Mucosa of stomach (tissue), 1 donor: Measurements from ENCODE around the gene CDC42BPB.

ENCODE experiments used
- H3K27me3 ChIP-seq: one replicate; pipeline ENCODE4 v1.7.0; 2013; ENCODE audit warnings: mild to moderate bottlenecking, low read length; ENCODE audit not compliant: control insufficient read depth, insufficient read depth
- H3K36me3 ChIP-seq: one replicate; pipeline ENCODE4 v1.7.0; 2013; ENCODE audit warnings: low read length; ENCODE audit not compliant: control insufficient read depth, insufficient read depth
- H3K4me1 ChIP-seq: one replicate; pipeline ENCODE4 v1.7.0; 2013; ENCODE audit warnings: mild to moderate bottlenecking, low read length; ENCODE audit not compliant: control insufficient read depth, insufficient read depth
- H3K4me3 ChIP-seq: one replicate; pipeline ENCODE4 v1.7.0; 2013; ENCODE audit warnings: low read length
- H3K9ac ChIP-seq: one replicate; pipeline ENCODE4 v1.7.0; 2013; ENCODE audit warnings: mild to moderate bottlenecking, low read length, moderate library complexity
- H3K9me3 ChIP-seq: one replicate; pipeline ENCODE4 v1.7.0; 2013; ENCODE audit warnings: mild to moderate bottlenecking, low read length, moderate library complexity; ENCODE audit not compliant: control insufficient read depth
- donor health status: Pancreatic carcinoma.

CDC42BPB gene

DNA sequence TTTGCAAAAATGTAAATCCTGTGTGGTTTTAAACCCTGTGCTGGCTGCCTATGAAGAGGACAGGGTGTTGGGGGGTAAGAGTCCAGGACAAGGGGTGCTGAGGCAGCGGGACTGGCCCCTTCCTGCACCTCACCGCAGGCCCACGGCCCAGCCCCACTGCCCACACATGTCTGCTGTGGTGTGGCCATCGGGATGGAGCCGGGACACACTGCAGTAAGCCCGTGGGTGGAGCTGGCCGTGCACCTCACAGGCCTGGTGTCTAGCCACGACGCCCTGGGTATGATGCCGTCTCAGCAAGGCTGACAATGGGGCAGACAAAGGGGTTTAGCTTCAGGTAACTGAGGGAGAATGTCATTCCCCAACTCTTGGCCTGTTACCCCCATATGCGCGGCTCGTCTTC, 115.3 kb downstream of the CDC42BPB start:
- Histone ChIP-seq H3K4me3 (no peak overlapping the region), H3K36me3 (peaks cover 16% of the 10 kb centered on the region), H3K4me1 (peaks cover 11% of the 10 kb centered on the region)

GRCh38 chr14:102941419-102942011, 115.8 kb downstream of the CDC42BPB start:
- no peak overlapping the region for H3K9ac ChIP-seq
- no peaks in the 10 kb centered on the region for H3K27me3 ChIP-seq
- H3K4me3 ChIP-seq = no peak overlapping the region
- H3K36me3 ChIP-seq = peaks cover 14% of the 10 kb centered on the region
- no peaks in the 10 kb centered on the region for H3K9me3 ChIP-seq
- peaks cover 11% of the 10 kb centered on the region for H3K4me1 ChIP-seq

More for the DNA sequence above, 115.3 kb downstream of the CDC42BPB start:
- H3K9me3 ChIP-seq = no peaks in the 10 kb centered on the region
- no peak overlapping the region for H3K9ac ChIP-seq
- H3K27me3 ChIP-seq = no peaks in the 10 kb centered on the region

GRCh38 chr14:102940729-102941362, 116.5 kb downstream of the CDC42BPB start:
- Histone ChIP-seq H3K4me3 (no peak overlapping the region), H3K9me3 (no peaks in the 10 kb centered on the region), H3K4me1 (peaks cover 11% of the 10 kb centered on the region), H3K27me3 (no peaks in the 10 kb centered on the region), H3K36me3 (peaks cover 14% of the 10 kb centered on the region), H3K9ac (no peak overlapping the region)

DNA sequence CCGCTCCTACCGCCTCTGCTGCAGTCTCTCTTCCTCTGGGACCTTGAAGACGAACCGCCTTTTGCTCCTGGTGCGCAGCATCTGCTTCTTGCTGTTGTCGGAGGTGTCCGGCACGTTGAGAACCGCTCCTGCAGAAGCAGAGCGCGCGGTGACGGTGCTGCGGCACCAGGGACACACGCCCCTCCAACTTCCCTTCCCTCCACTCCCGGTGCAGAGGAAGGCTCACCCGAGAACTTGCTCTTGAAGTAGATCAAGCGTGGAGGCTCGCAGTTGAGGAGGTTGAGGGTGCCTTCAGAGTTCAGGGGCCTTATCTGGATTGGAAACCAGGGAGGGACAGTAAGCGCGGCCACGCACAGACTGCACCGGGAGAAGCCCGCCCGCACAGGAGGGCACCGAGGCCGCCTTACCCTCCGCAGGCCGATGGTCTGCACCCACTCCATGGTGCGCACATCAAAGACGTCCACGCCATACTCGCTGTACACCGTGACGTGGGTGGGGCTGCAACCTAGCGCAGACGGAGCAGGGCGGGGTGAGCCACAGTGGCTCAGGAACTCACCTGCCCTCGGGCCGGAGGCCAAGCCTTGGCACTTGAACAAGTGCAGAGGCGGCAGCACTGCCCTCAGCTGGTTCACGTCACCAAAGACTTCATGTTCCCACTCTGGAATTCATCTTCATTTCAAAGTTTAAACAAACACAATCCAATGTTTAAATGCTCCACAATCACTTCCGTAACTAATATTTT, 117.4 kb downstream of the CDC42BPB start:
- no peak overlapping the region for H3K4me3 ChIP-seq
- no peaks in the 10 kb centered on the region for H3K27me3 ChIP-seq
- no peaks in the 10 kb centered on the region for H3K9me3 ChIP-seq
- peaks cover 6% of the 10 kb centered on the region for H3K36me3 ChIP-seq
- H3K9ac ChIP-seq = no peak overlapping the region
- peaks cover 11% of the 10 kb centered on the region for H3K4me1 ChIP-seq

DNA sequence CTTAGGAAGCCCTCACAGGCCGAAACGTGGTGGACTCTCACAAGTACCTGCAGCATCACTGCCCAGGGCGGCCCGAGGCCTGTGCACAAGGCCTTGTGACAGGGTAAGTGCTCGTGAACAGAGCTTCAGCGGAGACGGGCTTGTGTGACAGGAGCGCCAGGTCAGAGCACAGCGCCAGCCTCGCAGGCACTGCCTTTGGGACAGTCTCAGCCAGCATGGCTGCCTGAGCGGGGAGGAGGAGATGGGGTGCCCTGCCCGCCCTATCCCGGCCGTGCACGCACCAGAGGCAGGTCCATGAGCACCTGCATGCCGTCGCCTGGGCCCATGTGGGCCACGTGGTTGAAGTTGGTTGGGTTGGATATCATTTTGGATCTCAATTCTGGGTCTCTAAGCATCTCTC, 118.0 kb downstream of the CDC42BPB start:
- Histone ChIP-seq H3K9ac (no peak overlapping the region), H3K4me3 (no peak overlapping the region), H3K27me3 (no peaks in the 10 kb centered on the region), H3K36me3 (peaks cover 5% of the 10 kb centered on the region), H3K4me1 (peaks cover 11% of the 10 kb centered on the region), H3K9me3 (no peaks in the 10 kb centered on the region)

GRCh38 chr14:102938191-102938590, 119.2 kb downstream of the CDC42BPB start:
- Histone ChIP-seq H3K36me3 (peaks cover 5% of the 10 kb centered on the region), H3K9ac (no peak overlapping the region), H3K4me3 (no peak overlapping the region), H3K4me1 (peaks cover 11% of the 10 kb centered on the region), H3K9me3 (no peaks in the 10 kb centered on the region), H3K27me3 (no peaks in the 10 kb centered on the region)

DNA sequence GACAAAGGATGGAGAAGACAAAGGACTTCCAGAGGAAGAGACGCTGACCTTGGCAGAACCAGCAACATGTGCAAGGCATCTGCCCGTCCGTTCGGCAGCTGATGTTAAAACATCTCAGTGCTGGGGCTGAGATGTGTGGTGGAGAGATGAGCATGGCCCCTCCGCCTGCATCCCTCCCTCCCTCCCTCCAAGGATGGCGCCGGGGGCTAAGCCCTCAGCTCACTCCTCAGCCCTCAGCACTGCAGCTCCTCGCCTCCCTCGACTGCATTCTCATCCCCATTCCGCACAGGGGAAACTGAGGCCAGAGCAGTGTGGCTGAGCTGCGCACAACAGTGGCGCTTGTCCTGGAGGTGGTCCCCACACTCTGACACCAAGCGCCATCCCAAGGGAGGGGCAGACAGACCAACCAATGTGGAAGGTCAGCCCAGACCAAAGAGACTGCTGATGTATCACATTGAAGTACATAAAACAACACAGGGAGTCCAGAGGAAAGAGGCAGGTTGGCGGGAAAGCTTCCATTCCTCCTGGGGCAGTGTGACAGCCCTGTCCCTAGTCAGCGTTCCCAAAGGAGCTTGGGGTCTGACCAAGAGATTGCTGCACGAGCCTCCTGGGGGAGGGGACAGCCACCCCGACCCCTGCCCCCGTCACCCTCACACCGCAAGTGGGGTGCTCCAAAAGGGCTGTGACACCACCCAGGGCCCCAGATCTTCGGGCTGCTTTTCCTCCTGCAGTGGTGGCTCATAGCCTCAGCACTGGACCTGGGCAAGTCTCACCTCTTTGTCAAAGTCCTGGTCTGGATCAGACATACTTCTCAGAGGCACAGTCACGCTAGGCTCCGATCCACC, 119.8 kb downstream of the CDC42BPB start:
- Histone ChIP-seq H3K9ac (no peak overlapping the region), H3K4me3 (no peak overlapping the region), H3K4me1 (peaks cover 11% of the 10 kb centered on the region), H3K36me3 (peaks cover 5% of the 10 kb centered on the region), H3K9me3 (no peaks in the 10 kb centered on the region), H3K27me3 (no peaks in the 10 kb centered on the region)

GRCh38 chr14:102935756-102936155, 121.6 kb downstream of the CDC42BPB start:
- H3K9me3 ChIP-seq = no peaks in the 10 kb centered on the region
- no peaks in the 10 kb centered on the region for H3K36me3 ChIP-seq
- H3K27me3 ChIP-seq = no peaks in the 10 kb centered on the region

DNA sequence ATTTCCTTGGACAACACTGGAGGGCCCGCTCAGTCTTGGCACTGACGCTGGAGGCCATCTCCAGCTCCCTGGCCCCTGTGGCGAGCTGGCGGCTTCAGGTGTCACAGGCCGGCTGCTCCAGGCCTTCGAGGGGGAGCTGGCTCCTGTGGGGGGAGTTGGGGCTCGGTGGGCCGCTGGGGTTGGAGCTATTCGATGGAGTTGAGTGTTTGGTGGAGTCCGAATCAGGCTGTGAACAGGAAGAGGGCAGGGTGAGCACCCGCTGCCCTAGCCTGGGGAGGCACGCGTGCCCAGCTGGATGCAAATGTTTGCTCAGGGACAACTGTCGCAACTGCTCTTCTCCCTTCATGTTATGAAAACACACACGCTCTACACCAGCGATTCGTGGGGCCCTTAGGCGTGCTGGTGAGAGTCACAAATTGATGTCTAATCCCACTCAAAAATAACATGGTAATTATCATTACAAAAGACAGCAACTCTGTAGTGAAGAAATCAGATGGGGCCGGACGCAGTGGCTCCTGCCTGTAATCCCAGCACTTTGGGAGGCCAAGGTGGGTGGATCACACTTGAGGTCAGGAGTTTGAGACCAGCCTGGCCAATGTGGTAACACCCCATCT, 123.6 kb downstream of the CDC42BPB start:
- Histone ChIP-seq H3K27me3 (peaks cover 11% of the 10 kb centered on the region), H3K4me1 (peaks cover 28% of the 10 kb centered on the region), H3K9me3 (no peaks in the 10 kb centered on the region), H3K4me3 (no peak overlapping the region), H3K9ac (no peak overlapping the region), H3K36me3 (no peaks in the 10 kb centered on the region)

More at GRCh38 chr14:102935756-102936155, 121.6 kb downstream of the CDC42BPB start:
- Histone ChIP-seq H3K9ac (no peak overlapping the region), H3K4me3 (no peak overlapping the region), H3K4me1 (peaks cover 23% of the 10 kb centered on the region)

DNA sequence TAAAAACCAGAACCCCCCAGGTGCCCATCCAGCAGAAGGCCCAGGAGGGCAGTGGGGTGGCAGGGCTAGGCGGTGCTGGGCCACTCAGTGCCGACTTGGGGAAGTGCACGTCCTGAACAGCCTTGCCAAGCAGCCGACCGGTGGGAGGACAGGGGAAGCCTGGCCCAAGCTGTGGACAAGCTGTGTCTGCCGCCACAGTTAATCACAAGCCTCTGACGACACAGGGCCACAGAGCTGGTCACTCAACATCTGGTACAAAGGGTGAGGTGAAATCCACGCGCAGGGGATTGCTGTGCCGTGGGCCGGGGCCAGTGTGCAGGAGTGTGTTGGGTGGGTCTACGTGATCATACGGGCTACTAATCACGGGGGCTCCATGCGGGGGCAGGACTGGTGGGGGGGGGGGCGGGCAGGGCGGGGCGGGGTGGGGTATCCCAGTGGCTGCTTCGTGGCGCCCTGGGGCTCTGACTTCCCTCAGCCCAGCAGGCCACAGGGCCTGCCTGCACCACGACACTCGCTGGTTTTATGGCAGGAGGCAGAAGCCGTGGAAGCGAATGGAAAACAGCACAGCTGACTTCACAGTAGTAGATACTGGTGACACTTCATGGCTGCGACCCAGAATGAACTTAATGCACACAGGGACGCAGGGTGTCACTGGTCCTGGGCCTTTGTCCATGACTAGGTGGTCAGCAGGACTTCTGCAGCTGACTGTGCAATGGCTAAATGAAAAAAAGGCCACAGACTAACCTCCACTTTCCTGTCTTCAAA, 124.7 kb downstream of the CDC42BPB start:
- H3K27me3 ChIP-seq = peaks cover 13% of the 10 kb centered on the region
- no peaks in the 10 kb centered on the region for H3K36me3 ChIP-seq
- H3K4me1 ChIP-seq = peaks cover 33% of the 10 kb centered on the region
- H3K4me3 ChIP-seq = no peak overlapping the region
- no peaks in the 10 kb centered on the region for H3K9me3 ChIP-seq
- H3K9ac ChIP-seq = no peak overlapping the region
